ENCODE results near the gene SLC23A3. TPM values are rescaled to one million over a fixed set of nuclear protein-coding genes. Genes with fewer than 3 reads are reported as not detected.
A peak's percentile ranks its signal among the peaks of the same experiment; 100 is the strongest.

SLC23A3 gene
- total RNA-seq, 1 donor from 2014 or later, result 1.6 TPM

GRCh38 chr2:219175928-219176817 is 6.3 kb upstream of the SLC23A3 start:
- peak; percentile 29 for DNase-seq (ENCODE audit: low read depth)

GRCh38 chr2:219175486-219175885 is 5.7 kb upstream of the SLC23A3 start:
- no peak for DNase-seq (ENCODE audit: low read depth)

- DNase-seq (ENCODE audit: low read depth), result peak; percentile 53
Observed at GRCh38 chr2:219174801-219175200, 5.0 kb upstream of the SLC23A3 start.

GRCh38 chr2:219174146-219174545 is 4.3 kb upstream of the SLC23A3 start:
- peak; percentile 65 for DNase-seq (ENCODE audit: low read depth)

GRCh38 chr2:219173176-219173575 is 3.3 kb upstream of the SLC23A3 start:
- no peak for DNase-seq (ENCODE audit: low read depth)

GRCh38 chr2:219172231-219173154 is 2.7 kb upstream of the SLC23A3 start:
- DNase-seq (ENCODE audit: low read depth), result no peak

- peak; percentile 92 for DNase-seq (ENCODE audit: low read depth)
Observed at GRCh38 chr2:219171231-219171651, 1.4 kb upstream of the SLC23A3 start.

GRCh38 chr2:219168932-219169331 is 897 bp downstream of the SLC23A3 start:
- DNase-seq (ENCODE audit: low read depth), result no peak

- no peak for DNase-seq (ENCODE audit: low read depth)
Observed at GRCh38 chr2:219168526-219168925, 1.3 kb downstream of the SLC23A3 start.

GRCh38 chr2:219167997-219168396 is 1.8 kb downstream of the SLC23A3 start:
- no peak for DNase-seq (ENCODE audit: low read depth)

GRCh38 chr2:219165058-219165911 is 4.5 kb downstream of the SLC23A3 start:
- no peak for DNase-seq (ENCODE audit: low read depth)

- DNase-seq (ENCODE audit: low read depth), result no peak
Observed at GRCh38 chr2:219163156-219163555, 6.7 kb downstream of the SLC23A3 start.

- DNase-seq (ENCODE audit: low read depth), result no peak
Observed at GRCh38 chr2:219161097-219161496, 8.7 kb downstream of the SLC23A3 start.

- peak; percentile 78 for DNase-seq (ENCODE audit: low read depth)
Observed at GRCh38 chr2:219160186-219161017, 9.4 kb downstream of the SLC23A3 start, which contains the start of gene NHEJ1. TSS of gene NHEJ1 (minus strand) at chr2:219160815. CDS start at chr2:219158362, 2,453 bp downstream.

GRCh38 chr2:219159771-219160185 is 10.1 kb downstream of the SLC23A3 start:
- no peak for DNase-seq (ENCODE audit: low read depth)

GRCh38 chr2:219158586-219158985 is 11.2 kb downstream of the SLC23A3 start:
- no peak for DNase-seq (ENCODE audit: low read depth)

- no peak for DNase-seq (ENCODE audit: low read depth)
Observed at GRCh38 chr2:219158025-219158424, 11.8 kb downstream of the SLC23A3 start.

- DNase-seq (ENCODE audit: low read depth), result no peak
Observed at GRCh38 chr2:219157396-219157795, 12.4 kb downstream of the SLC23A3 start.

- peak; percentile 70 for DNase-seq (ENCODE audit: low read depth)
Observed at GRCh38 chr2:219155054-219155644, 14.7 kb downstream of the SLC23A3 start.

GRCh38 chr2:219149667-219150066 is 20.2 kb downstream of the SLC23A3 start:
- peak; percentile 62 for DNase-seq (ENCODE audit: low read depth)

All from renal cortical epithelial cell (primary cell).